Jurkat, Clone E6-1 (cell line): Measurements from ENCODE around the gene TENT5D. TPM values are rescaled to one million over a fixed set of nuclear protein-coding genes. Genes with fewer than 3 reads are reported as not detected.
A peak's percentile ranks its signal among the peaks of the same experiment; 100 is the strongest.
"Not testable (repeated sequence)": the region's sequence is repeated elsewhere in the genome, so short reads cannot be mapped to it uniquely, and the experiment has no call there.

Experiments
- DNase-seq: peaks from one replicate; pipeline ENCODE4 v3.0.0-alpha.2; 2011; ENCODE audit warnings: low read depth, low spot score
- H3K4me3 ChIP-seq: 2 replicates; pipeline ENCODE4 v1.5.1; 2011; ENCODE audit warnings: mild to moderate bottlenecking, low read length, control low read depth, moderate library complexity
- polyA plus RNA-seq: library from polyadenylated mRNA; unstranded; fragments of >200 nt; gene quantifications from one replicate; pipeline ENCODE4 v1.2.1, GENCODE V29; 2012; ENCODE audit warnings: missing spikeins; ENCODE audit not compliant: insufficient read length, insufficient read depth

TENT5D gene
- polyA plus RNA-seq, result not detected

- no peak for DNase-seq
- H3K4me3 ChIP-seq, result no peak within 1 kb of the TSS
Measured at GRCh38 chrX:80420147-80420546, at the start of gene TENT5D. TSS of gene TENT5D (plus strand) at chrX:80420447. CDS start at chrX:80442540, 22,093 bp downstream.

DNA sequence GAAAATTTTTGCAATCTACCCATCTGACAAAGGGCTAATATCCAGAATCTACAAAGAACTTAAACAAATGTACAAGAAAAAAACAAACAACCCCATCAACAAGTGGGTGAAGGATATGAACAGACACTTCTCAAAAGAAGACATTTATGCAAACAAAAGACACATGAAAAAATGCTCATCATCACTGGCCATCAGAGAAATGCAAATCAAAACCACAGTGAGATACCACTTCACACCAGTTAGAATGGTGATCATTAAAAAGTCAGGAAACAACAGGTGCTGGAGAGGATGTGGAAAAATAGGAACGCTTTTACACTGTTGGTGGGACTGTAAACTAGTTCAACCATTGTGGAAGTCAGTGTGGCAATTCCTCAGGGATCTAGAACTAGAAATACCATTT, 34.6 kb upstream of the TENT5D start:
- not testable (repeated sequence) for DNase-seq, H3K4me3 ChIP-seq

DNA sequence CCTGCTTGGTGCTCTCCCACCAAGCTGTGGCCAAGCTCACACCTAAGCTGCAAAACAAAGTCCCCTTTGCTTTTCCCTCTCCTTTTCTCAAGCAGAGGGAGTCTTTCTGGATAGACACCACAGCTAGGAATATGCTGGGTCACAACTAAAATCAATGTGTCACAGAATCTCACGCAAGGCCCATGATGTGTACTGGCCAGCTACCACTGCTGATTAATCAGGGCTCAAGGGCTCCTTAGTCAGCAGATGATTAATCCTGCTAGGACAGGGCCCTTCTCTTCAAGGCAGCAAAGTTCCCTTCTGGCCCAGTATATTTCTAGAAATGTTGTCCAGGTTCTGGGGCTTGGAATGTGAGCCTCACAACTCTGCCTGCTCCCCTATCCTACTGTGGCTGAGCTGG, 32.0 kb upstream of the TENT5D start:
- DNase-seq, result no peak
- no peak overlapping the region for H3K4me3 ChIP-seq

GRCh38 chrX:80412042-80412441, 8.2 kb upstream of the TENT5D start:
- DNase-seq, result no peak
- H3K4me3 ChIP-seq, result no peak overlapping the region

GRCh38 chrX:80423000-80423399, 2.8 kb downstream of the TENT5D start:
- no peak for DNase-seq
- H3K4me3 ChIP-seq, result no peak overlapping the region

GRCh38 chrX:80423744-80424143, 3.5 kb downstream of the TENT5D start:
- DNase-seq, result no peak

GRCh38 chrX:80430826-80431504, 10.7 kb downstream of the TENT5D start:
- H3K4me3 ChIP-seq, result no peak overlapping the region
- peak; percentile 7 for DNase-seq

More at GRCh38 chrX:80423744-80424143, 3.5 kb downstream of the TENT5D start:
- H3K4me3 ChIP-seq, result no peak overlapping the region

DNA sequence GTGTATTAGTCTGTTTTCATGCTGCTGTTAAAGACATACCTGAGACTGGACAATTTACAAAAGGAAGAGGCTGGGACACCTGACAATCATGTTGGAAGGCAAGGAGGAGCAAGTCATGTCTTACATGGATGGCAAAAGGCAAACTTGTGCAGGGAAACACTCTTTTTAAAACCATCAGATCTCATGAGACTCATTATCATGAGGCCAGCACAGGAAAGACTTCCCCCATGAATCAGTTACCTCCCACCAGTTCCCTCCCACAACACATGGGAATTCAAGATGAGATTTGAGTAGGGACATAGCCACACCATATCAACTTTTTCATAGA, 11.2 kb downstream of the TENT5D start:
- DNase-seq, result no peak
- H3K4me3 ChIP-seq, result no peak overlapping the region

GRCh38 chrX:80432441-80432840, 12.2 kb downstream of the TENT5D start:
- no peak for DNase-seq
- H3K4me3 ChIP-seq, result no peak overlapping the region

- DNase-seq, result no peak
- H3K4me3 ChIP-seq, result no peak overlapping the region
Measured at GRCh38 chrX:80432863-80433262, 12.6 kb downstream of the TENT5D start.

DNA sequence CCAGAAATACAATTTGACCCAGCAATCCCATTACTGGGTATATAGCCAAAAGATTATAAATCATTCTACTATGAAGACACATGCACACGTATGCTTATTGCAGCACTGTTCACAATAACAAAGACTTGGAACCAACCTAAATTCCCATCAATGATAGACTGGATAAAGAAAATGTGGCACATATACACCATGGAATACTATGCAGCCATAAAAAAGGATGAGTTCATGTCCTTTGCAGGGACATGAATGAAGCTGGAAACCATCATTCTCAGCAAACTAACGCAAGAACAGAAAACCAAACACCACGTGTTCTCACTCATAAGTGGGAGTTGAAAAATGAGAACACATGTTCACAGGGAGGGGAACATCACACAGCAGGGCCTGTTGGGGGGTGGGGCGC, 47.9 kb downstream of the TENT5D start:
- H3K4me3 ChIP-seq, DNase-seq: not testable (repeated sequence)

DNA sequence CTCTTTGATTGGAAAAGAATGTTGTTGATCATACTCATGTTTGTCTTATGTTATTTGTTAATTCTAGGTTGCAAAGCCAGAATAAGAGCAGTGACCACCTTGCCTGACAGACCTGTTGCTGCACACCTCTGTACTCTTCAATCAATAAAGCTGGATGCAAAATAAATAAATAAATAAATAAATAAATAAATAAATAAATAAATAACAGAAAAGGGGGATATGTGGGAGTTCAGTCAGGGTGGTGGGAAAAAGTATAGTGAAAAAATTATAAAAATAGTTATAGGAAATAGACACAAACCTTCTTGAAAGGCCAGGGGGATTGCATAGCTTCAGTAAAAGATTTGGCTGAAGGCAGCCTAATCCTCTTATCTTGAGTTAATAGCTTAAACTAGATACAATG, 51.3 kb downstream of the TENT5D start:
- no peak for DNase-seq
- H3K4me3 ChIP-seq, result no peak overlapping the region

- no peak for DNase-seq
- no peak overlapping the region for H3K4me3 ChIP-seq
Measured at GRCh38 chrX:80485543-80485942, 65.3 kb downstream of the TENT5D start.

DNA sequence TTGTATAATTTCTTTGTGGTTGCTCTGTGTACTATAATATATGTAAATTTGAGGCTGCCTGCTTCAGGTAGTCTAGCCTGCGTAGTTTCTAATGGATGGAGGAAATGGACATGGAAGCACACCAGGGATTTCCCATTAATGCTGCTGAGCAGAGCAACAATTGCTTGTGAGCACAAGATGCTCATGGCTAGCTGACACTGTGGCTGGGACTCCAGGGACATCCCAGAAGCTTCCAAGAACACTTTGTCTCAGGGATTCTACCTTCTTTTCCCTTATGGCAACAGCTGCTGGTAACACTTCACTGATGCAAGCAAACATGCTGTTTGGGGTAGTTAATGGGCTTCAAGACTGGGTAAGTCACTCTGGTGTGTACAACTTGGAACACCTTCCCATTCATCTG, 66.1 kb downstream of the TENT5D start:
- no peak for DNase-seq
- H3K4me3 ChIP-seq, result no peak overlapping the region

DNA sequence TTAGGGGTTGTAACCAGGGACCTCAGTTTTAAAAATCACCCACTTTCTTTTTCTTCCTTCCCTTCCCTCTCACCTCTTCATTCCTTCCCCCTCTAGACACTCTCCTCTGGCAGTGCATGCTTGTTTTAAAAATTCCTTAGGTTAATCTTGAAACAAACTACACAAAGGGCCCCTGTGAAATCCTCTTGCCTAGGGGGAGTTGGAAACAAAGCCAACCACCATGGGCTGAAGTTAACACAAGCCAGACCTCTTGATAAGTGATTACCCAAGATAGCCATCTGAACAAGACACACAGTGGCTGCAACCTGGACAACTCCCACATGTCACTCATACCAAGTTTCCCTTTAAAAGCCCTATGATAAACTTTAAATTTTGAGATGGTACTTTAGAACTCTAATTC, 68.9 kb downstream of the TENT5D start:
- H3K4me3 ChIP-seq, result no peak overlapping the region
- no peak for DNase-seq
